ENCODE measurements around the gene C2CD3.
"Not testable (repeated sequence)": the region's sequence is repeated elsewhere in the genome, so short reads cannot be mapped to it uniquely, and the experiment has no call there.

C2CD3 gene

GRCh38 chr11:74141241-74141695 lies 29.5 kb downstream of the C2CD3 start:
- H3K4me3 ChIP-seq (ENCODE audit: insufficient read depth, low read depth, low read length, poor library complexity, severe bottlenecking), result no peak overlapping the region
- H3K9me3 ChIP-seq (ENCODE audit: control insufficient read depth, low read length), result no peaks in the 10 kb centered on the region
- H3K27me3 ChIP-seq (replicated peaks; ENCODE audit: control insufficient read depth, insufficient read depth, low read length, poor library complexity, severe bottlenecking), result no peaks in the 10 kb centered on the region
- H3K4me1 ChIP-seq (ENCODE audit: control insufficient read depth, insufficient read depth, low read length, poor library complexity, severe bottlenecking), result no peaks in the 10 kb centered on the region
- DNase-seq, result no peak
- H3K36me3 ChIP-seq (ENCODE audit: control insufficient read depth, insufficient read depth, low read length), result peaks cover 19% of the 10 kb centered on the region
- H3K27ac ChIP-seq (ENCODE audit: insufficient read depth, low read length, poor library complexity, severe bottlenecking), result no peak overlapping the region

DNA sequence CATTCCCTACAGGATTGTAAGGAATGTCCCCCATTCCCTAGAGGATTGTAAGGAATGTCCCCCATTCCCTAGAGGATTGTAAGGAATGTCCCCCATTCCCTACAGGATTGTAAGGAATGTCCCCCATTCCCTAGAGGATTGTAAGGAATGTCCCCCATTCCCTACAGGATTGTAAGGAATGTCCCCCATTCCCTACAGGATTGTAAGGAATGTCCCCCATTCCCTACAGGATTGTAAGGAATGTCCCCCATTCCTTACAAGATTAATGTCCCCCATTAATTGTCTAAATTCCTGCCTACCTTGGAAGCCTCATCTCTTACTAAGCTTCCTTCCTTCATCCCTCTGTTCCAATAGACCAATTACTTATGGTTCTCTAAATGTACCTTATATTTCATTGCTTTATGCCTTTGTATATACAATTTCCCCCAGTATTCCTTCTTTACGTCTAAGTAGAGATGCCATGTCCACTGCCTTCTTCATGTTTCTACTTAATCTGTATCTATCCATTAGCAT lies 30.8 kb downstream of the C2CD3 start:
- H3K27ac ChIP-seq (ENCODE audit: insufficient read depth, low read length, poor library complexity, severe bottlenecking); DNase-seq; H3K9me3 ChIP-seq (ENCODE audit: control insufficient read depth, low read length); H3K4me3 ChIP-seq (ENCODE audit: insufficient read depth, low read depth, low read length, poor library complexity, severe bottlenecking); H3K27me3 ChIP-seq (replicated peaks; ENCODE audit: control insufficient read depth, insufficient read depth, low read length, poor library complexity, severe bottlenecking); H3K4me1 ChIP-seq (ENCODE audit: control insufficient read depth, insufficient read depth, low read length, poor library complexity, severe bottlenecking): not testable (repeated sequence)
- H3K36me3 ChIP-seq (ENCODE audit: control insufficient read depth, insufficient read depth, low read length), result peaks cover 19% of the 10 kb centered on the region

DNA sequence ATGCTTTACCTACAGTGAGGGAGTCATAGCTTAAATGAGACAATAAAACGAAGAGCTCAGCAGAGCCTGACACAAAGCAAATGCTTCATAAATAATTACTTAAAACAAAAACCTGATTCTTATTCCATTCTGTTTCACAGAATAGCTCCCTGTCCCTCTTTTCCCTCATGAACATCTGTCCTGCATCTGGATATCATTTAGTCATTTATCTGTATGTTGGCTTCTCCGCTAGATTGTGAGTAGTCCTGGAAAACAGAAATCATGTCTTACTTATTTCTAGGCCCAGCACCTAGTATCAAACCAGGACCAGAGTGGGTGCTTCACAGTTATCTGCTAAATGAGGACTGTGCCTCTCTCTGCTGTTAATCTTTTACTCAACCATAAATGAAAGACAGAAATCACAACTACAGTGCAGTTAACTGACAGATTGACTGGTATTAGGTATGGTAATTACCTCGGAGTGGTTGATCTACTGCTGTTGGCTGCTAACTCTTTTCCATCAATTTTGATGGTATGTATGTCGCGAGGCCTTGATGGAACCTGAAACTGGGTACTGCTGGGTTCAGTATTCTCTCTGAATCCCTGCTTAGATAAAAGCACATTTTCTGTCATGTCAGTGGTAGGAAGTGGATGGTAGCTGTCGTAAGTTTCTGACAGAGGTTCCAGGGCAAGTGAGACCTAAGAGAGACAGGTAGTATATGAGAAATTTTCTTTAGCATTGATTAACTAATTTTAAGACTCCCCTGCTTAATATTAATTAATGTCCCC lies 31.5 kb downstream of the C2CD3 start:
- no peaks in the 10 kb centered on the region for H3K9me3 ChIP-seq (ENCODE audit: control insufficient read depth, low read length)
- H3K27ac ChIP-seq (ENCODE audit: insufficient read depth, low read length, poor library complexity, severe bottlenecking), result no peak overlapping the region
- no peak overlapping the region for H3K4me3 ChIP-seq (ENCODE audit: insufficient read depth, low read depth, low read length, poor library complexity, severe bottlenecking)
- no peak for DNase-seq
- no peaks in the 10 kb centered on the region for H3K27me3 ChIP-seq (replicated peaks; ENCODE audit: control insufficient read depth, insufficient read depth, low read length, poor library complexity, severe bottlenecking)
- no peaks in the 10 kb centered on the region for H3K4me1 ChIP-seq (ENCODE audit: control insufficient read depth, insufficient read depth, low read length, poor library complexity, severe bottlenecking)
- H3K36me3 ChIP-seq (ENCODE audit: control insufficient read depth, insufficient read depth, low read length), result peaks cover 19% of the 10 kb centered on the region

GRCh38 chr11:74138572-74138971 lies 32.2 kb downstream of the C2CD3 start:
- DNase-seq, result no peak
- Histone ChIP-seq H3K27ac (ENCODE audit: insufficient read depth, low read length, poor library complexity, severe bottlenecking) (no peak overlapping the region), H3K36me3 (ENCODE audit: control insufficient read depth, insufficient read depth, low read length) (peaks cover 27% of the 10 kb centered on the region), H3K4me1 (ENCODE audit: control insufficient read depth, insufficient read depth, low read length, poor library complexity, severe bottlenecking) (no peaks in the 10 kb centered on the region), H3K9me3 (ENCODE audit: control insufficient read depth, low read length) (no peaks in the 10 kb centered on the region), H3K4me3 (ENCODE audit: insufficient read depth, low read depth, low read length, poor library complexity, severe bottlenecking) (no peak overlapping the region), H3K27me3 (replicated peaks; ENCODE audit: control insufficient read depth, insufficient read depth, low read length, poor library complexity, severe bottlenecking) (no peaks in the 10 kb centered on the region)

DNA sequence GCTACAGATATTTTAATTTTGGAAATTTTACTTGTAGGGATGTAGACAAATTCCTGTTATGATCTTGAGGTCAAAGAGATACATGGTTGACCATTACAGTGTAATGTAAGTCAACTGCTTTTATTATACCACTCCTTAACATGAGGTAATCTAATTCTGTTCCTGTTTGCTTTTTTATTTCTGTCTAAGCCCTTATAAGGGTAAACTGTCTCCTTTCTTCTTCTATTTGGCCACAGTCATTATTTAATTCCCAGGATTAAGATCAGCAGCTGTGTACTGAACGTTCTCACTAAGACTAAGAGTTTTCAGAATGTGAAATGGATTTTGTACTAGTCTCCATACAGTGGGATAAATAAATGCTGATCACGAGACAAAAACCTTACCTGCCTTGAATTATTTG lies 32.8 kb downstream of the C2CD3 start:
- Histone ChIP-seq H3K9me3 (ENCODE audit: control insufficient read depth, low read length) (no peaks in the 10 kb centered on the region), H3K27me3 (replicated peaks; ENCODE audit: control insufficient read depth, insufficient read depth, low read length, poor library complexity, severe bottlenecking) (no peaks in the 10 kb centered on the region), H3K27ac (ENCODE audit: insufficient read depth, low read length, poor library complexity, severe bottlenecking) (no peak overlapping the region), H3K4me3 (ENCODE audit: insufficient read depth, low read depth, low read length, poor library complexity, severe bottlenecking) (no peak overlapping the region), H3K36me3 (ENCODE audit: control insufficient read depth, insufficient read depth, low read length) (peaks cover 32% of the 10 kb centered on the region), H3K4me1 (ENCODE audit: control insufficient read depth, insufficient read depth, low read length, poor library complexity, severe bottlenecking) (no peaks in the 10 kb centered on the region)
- no peak for DNase-seq

DNA sequence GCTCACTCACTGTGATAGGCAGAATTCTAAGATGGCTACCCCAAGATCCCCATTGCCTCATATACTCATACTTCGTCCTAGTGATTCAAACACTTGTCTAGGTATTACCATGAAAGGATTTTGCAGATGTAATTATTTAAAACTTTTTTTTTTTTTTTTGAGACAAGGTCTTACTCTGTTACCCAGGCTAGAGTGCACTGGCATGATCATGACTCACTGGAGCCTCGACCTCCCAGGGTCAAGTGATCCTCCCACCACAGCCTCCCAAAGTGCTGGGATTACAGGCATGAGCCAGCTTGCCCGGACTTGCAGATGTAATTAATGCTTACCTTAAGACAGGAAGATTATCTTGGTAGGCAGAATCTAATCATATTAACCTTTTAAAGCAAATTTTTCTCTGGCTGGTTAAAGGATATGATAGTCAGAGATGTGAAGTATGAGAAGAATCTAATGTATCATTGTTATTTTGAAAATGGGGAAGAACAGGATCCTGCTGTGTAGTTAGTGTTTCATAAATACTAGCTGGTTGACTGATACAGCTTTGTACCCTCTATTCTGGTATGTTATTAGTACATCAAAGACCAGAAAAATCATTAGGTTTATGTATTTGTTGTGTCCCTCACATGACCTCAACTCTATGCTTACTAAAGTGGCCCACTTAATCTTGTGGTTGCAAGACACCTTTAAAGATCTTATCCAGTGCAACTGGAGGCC lies 35.5 kb downstream of the C2CD3 start:
- H3K9me3 ChIP-seq (ENCODE audit: control insufficient read depth, low read length), result no peaks in the 10 kb centered on the region
- H3K4me1 ChIP-seq (ENCODE audit: control insufficient read depth, insufficient read depth, low read length, poor library complexity, severe bottlenecking), result no peaks in the 10 kb centered on the region
- H3K27ac ChIP-seq (ENCODE audit: insufficient read depth, low read length, poor library complexity, severe bottlenecking), result no peak overlapping the region
- H3K36me3 ChIP-seq (ENCODE audit: control insufficient read depth, insufficient read depth, low read length), result peaks cover 37% of the 10 kb centered on the region
- H3K4me3 ChIP-seq (ENCODE audit: insufficient read depth, low read depth, low read length, poor library complexity, severe bottlenecking), result no peak overlapping the region
- H3K27me3 ChIP-seq (replicated peaks; ENCODE audit: control insufficient read depth, insufficient read depth, low read length, poor library complexity, severe bottlenecking), result no peaks in the 10 kb centered on the region
- DNase-seq, result no peak

DNA sequence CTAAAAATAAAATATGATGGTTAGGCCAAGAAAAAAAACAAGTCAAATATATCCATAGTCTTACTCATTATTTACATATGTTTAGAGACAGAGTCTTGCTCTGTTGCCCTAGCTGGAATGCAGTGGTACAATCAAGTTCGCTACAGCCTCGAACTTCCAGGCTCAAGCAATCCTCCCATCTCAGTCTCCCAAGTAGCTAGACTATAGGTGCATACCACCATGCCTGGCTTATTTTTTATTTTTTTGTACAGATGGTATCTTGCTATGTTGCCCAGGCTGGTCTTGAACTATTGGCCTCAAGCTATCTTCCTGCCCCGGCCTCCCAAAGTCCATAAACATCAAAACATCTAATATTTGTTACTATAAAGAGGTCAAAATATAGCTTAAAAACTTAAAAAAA lies 36.1 kb downstream of the C2CD3 start:
- no peak overlapping the region for H3K4me3 ChIP-seq (ENCODE audit: insufficient read depth, low read depth, low read length, poor library complexity, severe bottlenecking)
- H3K36me3 ChIP-seq (ENCODE audit: control insufficient read depth, insufficient read depth, low read length), result peaks cover 37% of the 10 kb centered on the region
- DNase-seq, result no peak
- H3K4me1 ChIP-seq (ENCODE audit: control insufficient read depth, insufficient read depth, low read length, poor library complexity, severe bottlenecking), result no peaks in the 10 kb centered on the region
- H3K9me3 ChIP-seq (ENCODE audit: control insufficient read depth, low read length), result no peaks in the 10 kb centered on the region
- H3K27me3 ChIP-seq (replicated peaks; ENCODE audit: control insufficient read depth, insufficient read depth, low read length, poor library complexity, severe bottlenecking), result no peaks in the 10 kb centered on the region
- no peak overlapping the region for H3K27ac ChIP-seq (ENCODE audit: insufficient read depth, low read length, poor library complexity, severe bottlenecking)

- Histone ChIP-seq H3K9me3 (ENCODE audit: control insufficient read depth, low read length) (no peaks in the 10 kb centered on the region), H3K4me1 (ENCODE audit: control insufficient read depth, insufficient read depth, low read length, poor library complexity, severe bottlenecking) (no peaks in the 10 kb centered on the region), H3K36me3 (ENCODE audit: control insufficient read depth, insufficient read depth, low read length) (peaks cover 25% of the 10 kb centered on the region), H3K27ac (ENCODE audit: insufficient read depth, low read length, poor library complexity, severe bottlenecking) (no peak overlapping the region), H3K27me3 (replicated peaks; ENCODE audit: control insufficient read depth, insufficient read depth, low read length, poor library complexity, severe bottlenecking) (no peaks in the 10 kb centered on the region), H3K4me3 (ENCODE audit: insufficient read depth, low read depth, low read length, poor library complexity, severe bottlenecking) (no peak overlapping the region)
- DNase-seq, result no peak
Measured at GRCh38 chr11:74133436-74133835, 37.4 kb downstream of the C2CD3 start.

DNA sequence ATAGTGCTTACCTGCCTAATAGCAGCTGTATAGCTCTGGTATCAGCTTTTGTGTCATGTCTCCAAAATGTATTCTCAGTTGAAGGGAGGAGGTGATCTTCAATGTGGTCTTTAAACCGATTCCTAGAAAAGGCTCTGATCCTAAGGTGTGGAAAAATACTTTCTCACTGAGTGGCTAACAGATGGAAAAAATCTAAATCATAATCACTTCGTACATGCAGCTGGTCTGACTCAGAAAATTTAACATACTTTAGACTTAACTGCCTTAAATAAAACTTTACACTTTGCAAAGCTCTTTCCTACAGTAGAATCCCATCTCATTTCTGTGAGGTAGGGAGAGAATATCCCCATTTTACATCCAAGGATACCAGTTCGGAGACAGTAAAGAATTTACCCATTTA lies 38.0 kb downstream of the C2CD3 start:
- no peak for DNase-seq
- H3K27ac ChIP-seq (ENCODE audit: insufficient read depth, low read length, poor library complexity, severe bottlenecking), result no peak overlapping the region

DNA sequence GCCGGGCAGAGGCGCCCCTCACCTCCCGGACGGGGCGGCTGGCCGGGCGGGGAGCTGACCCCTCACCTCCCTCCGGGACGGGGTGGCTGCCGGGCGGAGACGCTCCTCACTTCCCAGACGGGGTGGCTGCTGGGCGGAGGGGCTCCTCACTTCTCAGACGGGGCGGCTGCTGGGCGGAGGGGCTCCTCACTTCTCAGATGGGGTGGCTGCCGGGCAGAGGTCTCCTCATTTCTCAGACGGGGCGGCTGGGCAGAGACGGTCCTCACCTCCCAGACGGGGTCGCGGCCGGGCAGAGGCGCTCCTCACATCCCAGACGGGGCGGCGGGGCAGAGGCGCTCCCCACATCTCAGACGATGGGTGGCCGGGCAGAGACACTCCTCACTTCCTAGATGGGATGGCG lies 41.7 kb downstream of the C2CD3 start:
- peaks cover 16% of the 10 kb centered on the region for H3K36me3 ChIP-seq (ENCODE audit: control insufficient read depth, insufficient read depth, low read length)
- not testable (repeated sequence) for H3K4me1 ChIP-seq (ENCODE audit: control insufficient read depth, insufficient read depth, low read length, poor library complexity, severe bottlenecking); H3K4me3 ChIP-seq (ENCODE audit: insufficient read depth, low read depth, low read length, poor library complexity, severe bottlenecking); H3K9me3 ChIP-seq (ENCODE audit: control insufficient read depth, low read length); H3K27me3 ChIP-seq (replicated peaks; ENCODE audit: control insufficient read depth, insufficient read depth, low read length, poor library complexity, severe bottlenecking); H3K27ac ChIP-seq (ENCODE audit: insufficient read depth, low read length, poor library complexity, severe bottlenecking); DNase-seq

More for the DNA sequence above, 38.0 kb downstream of the C2CD3 start:
- Histone ChIP-seq H3K27me3 (replicated peaks; ENCODE audit: control insufficient read depth, insufficient read depth, low read length, poor library complexity, severe bottlenecking) (no peaks in the 10 kb centered on the region), H3K9me3 (ENCODE audit: control insufficient read depth, low read length) (no peaks in the 10 kb centered on the region), H3K4me3 (ENCODE audit: insufficient read depth, low read depth, low read length, poor library complexity, severe bottlenecking) (no peak overlapping the region), H3K36me3 (ENCODE audit: control insufficient read depth, insufficient read depth, low read length) (peaks cover 19% of the 10 kb centered on the region), H3K4me1 (ENCODE audit: control insufficient read depth, insufficient read depth, low read length, poor library complexity, severe bottlenecking) (no peaks in the 10 kb centered on the region)
